Astrocyte of the hippocampus (primary cell): ENCODE data around the gene CHRNA3.
"Not testable (repeated sequence)": the region's sequence is repeated elsewhere in the genome, so short reads cannot be mapped to it uniquely, and the experiment has no call there.

Experiments used
- DNase-seq: peaks from one replicate; pipeline ENCODE4 v3.0.0; 2011; ENCODE audit warnings: low read depth, low spot score

Gene CHRNA3

DNA sequence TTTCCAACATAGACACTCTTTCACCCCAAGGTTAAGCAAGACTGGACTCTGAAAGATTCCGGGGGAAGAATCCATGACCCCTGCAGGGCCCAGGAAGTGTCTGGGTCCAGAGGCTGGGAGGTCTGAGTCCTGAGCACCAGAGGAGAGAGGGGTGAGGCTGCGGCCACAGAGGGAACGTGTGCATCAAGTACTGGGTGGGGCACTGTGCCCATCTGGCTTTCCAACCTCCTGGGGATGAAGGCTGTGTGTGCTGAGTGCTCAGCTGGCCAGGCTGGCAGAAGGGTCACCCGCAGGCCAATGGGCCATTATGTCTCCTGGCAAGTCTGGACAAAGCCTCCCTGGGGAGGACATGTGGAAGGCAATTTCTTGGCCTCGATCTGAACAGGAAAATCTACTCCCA is 3.3 kb downstream of the CHRNA3 start:
- DNase-seq, result no peak

DNA sequence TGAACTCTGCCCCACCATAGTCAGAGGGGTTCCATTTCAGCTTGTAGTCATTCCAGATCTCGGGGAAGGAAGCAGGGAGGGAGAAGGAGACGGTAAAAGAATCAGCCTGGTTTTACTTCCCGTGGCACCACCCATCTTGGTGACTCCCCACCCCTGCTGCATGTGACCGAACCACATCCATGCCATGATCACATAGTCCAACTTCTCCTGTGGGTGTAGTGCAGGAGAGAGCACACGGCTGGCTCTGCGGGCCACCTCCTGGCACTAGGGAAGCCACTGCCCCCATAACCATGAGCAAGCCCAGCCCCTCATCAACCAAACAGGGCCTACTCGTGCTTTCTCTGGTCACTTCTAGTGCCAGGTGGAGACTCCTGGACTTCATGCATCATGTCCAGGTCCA is 3.7 kb downstream of the CHRNA3 start:
- no peak for DNase-seq

DNA sequence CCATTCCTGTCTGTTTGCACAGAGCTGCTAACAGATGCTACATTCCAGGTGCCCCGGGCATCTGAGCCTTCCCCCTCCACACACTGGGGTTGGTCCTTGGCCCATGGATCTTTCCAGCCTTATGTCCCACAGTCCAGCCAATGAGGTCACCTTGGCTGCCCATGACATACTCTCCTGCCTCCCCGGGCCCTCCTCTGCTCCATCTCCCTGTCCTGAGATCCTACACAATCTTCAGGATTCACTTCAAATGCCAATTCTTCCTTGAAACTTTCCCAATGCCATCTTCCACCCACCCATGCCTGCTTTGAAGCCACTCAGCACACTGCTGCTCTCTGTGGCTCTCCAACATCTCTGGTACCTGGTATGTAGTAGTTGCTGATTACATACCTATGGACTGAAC is 4.3 kb downstream of the CHRNA3 start:
- DNase-seq, result no peak

DNA sequence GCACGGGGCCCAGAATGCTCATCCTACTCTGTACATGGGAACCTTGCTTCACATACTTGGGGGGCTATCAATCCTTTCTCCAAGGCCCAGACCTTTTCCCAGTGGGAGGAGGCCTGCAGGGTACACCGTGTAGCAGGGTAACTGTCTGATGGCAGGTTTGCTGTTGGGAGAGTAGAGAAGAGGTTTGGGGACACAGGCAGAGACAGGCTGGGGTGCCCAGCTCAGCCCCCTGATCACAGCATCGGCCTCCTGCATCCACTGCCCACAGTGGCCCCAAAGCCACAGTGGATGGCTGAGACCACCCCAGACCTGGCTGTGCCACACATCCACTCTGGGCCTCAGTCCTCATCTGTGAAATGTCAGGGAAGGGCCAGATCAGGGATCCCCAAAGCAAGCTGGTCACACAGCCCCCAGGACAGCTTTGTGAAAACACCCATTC is 5.6 kb downstream of the CHRNA3 start:
- DNase-seq, result no peak

DNA sequence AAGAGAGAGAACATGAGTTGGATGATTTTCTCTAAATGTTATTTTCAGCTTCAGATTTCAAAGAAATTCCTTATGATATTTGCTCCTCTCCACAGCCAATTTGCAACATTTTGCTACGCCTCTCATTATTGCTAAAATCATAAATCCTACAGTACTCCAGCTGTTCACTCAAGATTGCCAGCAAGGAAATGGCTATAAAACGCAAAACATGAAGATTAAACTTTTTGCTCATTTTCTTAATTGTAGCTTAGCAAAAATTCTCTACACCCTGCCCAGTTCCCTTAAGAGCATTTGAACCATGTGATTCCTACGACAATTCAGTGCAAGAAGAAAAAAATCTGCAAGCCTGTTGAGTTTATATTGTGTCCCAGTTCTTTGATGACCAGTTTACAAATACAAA is 6.8 kb downstream of the CHRNA3 start:
- DNase-seq, result no peak

DNA sequence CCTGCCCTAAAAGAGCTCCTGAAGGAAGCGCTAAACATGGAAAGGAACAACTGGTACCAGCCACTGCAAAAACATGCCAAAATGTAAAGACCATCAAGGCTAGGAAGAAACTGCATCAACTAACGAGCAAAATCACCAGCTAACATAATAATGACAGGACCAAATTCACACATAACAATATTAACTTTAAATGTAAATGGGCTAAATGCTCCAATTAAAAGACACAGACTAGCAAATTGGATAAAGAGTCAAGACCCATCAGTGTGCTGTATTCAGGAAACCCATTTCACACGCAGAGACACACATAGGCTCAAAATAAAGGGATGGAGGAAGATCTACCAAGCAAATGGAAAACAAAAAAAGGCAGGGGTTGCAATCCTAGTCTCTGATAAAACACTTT is 11.2 kb downstream of the CHRNA3 start:
- not testable (repeated sequence) for DNase-seq

DNA sequence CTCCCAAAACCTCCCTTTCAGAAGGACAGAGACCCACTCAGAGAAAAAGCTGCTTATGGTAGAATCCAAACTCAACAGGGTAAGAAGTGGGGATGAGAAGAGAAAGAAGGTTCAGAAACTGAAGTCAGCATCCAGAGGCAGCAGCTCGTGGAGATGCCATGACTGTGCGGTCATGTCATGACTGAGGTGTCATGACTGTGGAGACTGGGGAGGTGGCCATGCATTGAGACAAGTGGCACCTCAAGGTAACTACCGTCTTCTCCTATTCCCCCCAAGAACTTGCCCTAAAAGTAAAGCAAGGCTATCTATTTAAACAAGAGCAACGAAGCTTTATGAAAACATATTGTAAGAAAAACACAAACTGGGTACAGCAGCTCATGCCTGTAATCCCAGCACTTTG is 15.1 kb downstream of the CHRNA3 start:
- DNase-seq, result no peak

GRCh38 chr15:78605201-78605600 is 15.6 kb downstream of the CHRNA3 start:
- no peak for DNase-seq

DNA sequence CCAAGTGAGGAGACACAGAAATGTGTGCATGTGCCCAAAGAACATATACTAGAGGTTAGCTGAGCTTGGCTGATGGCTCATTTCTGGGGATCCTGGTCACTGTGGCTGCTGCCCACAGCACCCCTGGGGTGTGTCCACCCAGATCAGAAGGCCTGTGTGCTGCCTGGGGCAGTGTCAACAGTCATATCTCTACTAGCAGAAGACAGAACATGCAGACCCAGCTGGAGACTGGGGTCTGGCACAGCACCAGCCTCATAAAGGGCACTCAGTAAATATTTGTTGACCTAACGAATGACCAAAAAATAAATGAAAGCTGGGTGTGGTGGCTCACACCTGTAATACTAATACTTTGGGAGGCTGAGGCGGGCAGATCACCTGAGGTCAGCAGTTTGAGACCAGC is 16.4 kb downstream of the CHRNA3 start:
- no peak for DNase-seq

DNA sequence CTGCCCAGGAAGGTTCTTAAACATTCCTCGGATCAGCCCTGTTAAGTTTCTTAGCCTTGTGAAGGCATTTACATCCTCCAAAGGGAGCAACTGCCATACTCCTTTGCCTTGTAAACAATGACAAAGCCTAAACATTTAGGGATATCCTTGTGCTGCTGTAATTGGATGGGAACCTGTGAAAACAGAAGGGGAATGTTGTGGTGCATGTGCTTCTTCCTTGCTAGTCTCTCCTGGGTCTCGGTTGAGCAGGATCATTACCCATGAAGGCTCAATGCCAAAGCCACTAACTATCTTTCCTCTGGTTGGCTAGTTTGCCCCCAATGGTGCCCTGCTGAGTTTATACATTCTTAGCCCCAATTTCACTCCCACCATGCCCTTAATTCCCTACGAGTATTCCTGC is 17.3 kb downstream of the CHRNA3 start:
- DNase-seq, result no peak

GRCh38 chr15:78599189-78599588 is 21.6 kb downstream of the CHRNA3 start:
- DNase-seq, result no peak

- no peak for DNase-seq
These were observed 22.4 kb downstream of the CHRNA3 start for GRCh38 chr15:78598348-78598747.

- DNase-seq, result no peak
These were observed 23.2 kb downstream of the CHRNA3 start for GRCh38 chr15:78597583-78597982.

- DNase-seq, result no peak
These were observed 45.9 kb downstream of the CHRNA3 start for GRCh38 chr15:78574944-78575343.

GRCh38 chr15:78573416-78573815 is 47.4 kb downstream of the CHRNA3 start:
- DNase-seq, result no peak

- DNase-seq, result no peak
These were observed 49.4 kb downstream of the CHRNA3 start for GRCh38 chr15:78571382-78571781.

GRCh38 chr15:78570710-78571109 is 50.1 kb downstream of the CHRNA3 start:
- DNase-seq, result no peak

DNA sequence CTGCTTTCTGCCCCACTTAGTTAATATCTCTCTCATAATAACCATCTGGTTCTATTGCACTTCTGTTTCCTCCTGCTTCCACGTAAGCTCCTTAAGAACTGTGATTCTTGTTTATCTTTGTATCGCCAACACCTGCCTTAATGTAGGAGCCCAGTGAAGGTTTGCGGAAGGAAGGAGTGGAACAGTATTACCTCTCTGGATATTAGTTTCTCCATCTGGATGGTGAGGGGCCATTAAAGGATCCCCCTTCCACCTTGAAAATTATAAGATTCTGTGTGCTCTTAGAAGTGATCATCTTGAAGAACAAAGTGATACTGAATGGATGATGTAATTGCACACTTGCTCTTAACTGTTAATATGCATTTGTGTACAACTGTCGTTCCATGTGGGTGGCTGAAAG is 53.3 kb downstream of the CHRNA3 start:
- DNase-seq, result no peak

DNA sequence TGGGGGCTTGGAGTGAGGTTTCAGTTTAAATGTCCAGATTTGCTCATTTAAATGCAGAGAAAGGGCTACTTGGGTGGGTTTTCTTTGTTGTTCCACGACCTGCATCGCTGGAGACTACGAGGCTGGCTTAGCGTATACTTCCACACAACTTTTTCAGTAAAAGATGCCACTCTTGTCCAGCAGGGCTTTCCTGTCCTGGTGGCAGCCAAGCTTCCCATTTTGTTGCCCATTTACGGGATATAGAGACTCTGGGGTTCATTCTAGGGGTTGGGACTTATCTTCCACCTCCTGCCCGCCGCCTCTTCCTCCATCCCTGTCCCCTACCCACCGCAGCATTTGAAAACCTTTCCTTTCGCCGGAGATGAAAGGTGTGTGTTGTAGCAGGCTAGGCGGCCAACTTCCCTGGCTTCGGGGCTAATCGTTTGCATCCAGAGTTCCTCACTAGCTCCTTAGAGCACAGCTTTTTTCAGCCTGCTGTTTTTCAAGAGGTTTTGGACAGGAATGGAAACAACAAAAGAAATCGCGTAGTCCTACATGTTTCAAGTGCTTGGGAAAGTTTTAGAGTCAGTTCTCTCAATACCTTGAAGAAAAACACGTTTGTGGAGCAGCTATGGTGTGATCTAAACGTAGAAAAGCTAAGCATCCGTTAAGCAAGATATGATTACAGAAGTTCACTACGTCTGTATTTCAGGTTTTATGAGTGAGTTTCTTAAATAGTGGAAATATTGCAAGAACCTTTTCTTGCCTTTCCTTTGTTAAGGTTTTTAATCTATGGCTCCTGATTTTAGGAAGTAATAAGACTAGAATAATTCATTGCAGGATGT is 54.6 kb downstream of the CHRNA3 start:
- peak; percentile 60 for DNase-seq

GRCh38 chr15:78565097-78565950 is 55.5 kb downstream of the CHRNA3 start, which contains the start of gene CHRNA5:
CHRNA5 (plus strand) TSS chr15:78565520; CDS start chr15:78565720, 200 bp downstream.
- peak; percentile 92 for DNase-seq

- DNase-seq, result no peak
These were observed 56.1 kb downstream of the CHRNA3 start for GRCh38 chr15:78564743-78565096.

DNA sequence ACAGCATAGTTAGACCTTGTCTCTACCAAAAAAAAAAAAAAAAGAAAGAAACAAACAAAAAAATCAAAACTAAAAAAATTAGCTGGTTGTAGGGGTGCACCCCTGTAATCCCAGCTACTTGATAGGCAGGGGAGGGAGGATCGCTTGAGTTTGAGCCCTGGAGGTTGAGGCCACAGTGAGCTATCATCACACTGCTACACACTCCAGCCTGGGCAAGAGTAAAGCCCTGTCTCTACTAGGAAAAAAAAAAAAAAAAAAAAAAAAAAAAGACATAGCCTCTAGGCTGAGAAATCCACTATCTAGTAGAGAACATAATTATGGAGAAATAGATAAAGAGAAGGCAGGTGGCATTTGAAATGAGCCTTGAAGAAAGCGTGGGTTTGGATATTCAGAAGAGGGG is 57.7 kb downstream of the CHRNA3 start:
- no peak for DNase-seq

- DNase-seq, result no peak
These were observed 59.3 kb downstream of the CHRNA3 start for GRCh38 chr15:78561490-78561889.
